ENCODE results near the gene USH1C. TPM values are rescaled to one million over a fixed set of nuclear protein-coding genes. Genes with fewer than 3 reads are reported as not detected.

Gene USH1C
- total RNA-seq, 1 experiment from 2014 or later = 1.0 TPM

GRCh38 chr11:17581732-17582053 lies 37.5 kb upstream of the USH1C start:
- H2AFZ ChIP-seq (ENCODE audit: low read length) = no peak overlapping the region
- H4K91ac ChIP-seq (ENCODE audit: insufficient read length, low read depth, low read length) = no peak overlapping the region
- DNase-seq = no peak
- H3K79me1 ChIP-seq (ENCODE audit: insufficient read depth, low read depth, low read length, poor library complexity, severe bottlenecking) = no peaks in the 10 kb centered on the region
- no peak overlapping the region for H3K27ac ChIP-seq (ENCODE audit: insufficient read length, low read depth, low read length)
- H4K5ac ChIP-seq (ENCODE audit: insufficient read length, low read depth, low read length) = no peak overlapping the region
- H2BK5ac ChIP-seq (ENCODE audit: insufficient read length, low read length) = no peak overlapping the region
- no peak overlapping the region for H2BK15ac ChIP-seq (ENCODE audit: low read depth, low read length)
- H3K14ac ChIP-seq (ENCODE audit: insufficient read depth, low read length) = no peak overlapping the region
- H3K79me2 ChIP-seq (ENCODE audit: insufficient read depth, low read length) = no peaks in the 10 kb centered on the region
- H2BK120ac ChIP-seq (ENCODE audit: low read depth, low read length, poor library complexity, severe bottlenecking) = no peak overlapping the region
- no peak overlapping the region for H3K9ac ChIP-seq (ENCODE audit: extremely low read depth, insufficient read length, low read length)
- WGBS (ENCODE audit: extremely low coverage, insufficient read length, low lambda C conversion rate) = no CpG with 5 or more reads among the region's 4 CpGs
- no peak overlapping the region for H2BK12ac ChIP-seq (ENCODE audit: insufficient read length, low read depth, low read length)
- no peak overlapping the region for H3K23ac ChIP-seq (ENCODE audit: insufficient read length, low read depth, low read length)
- no peaks in the 10 kb centered on the region for H3K23me2 ChIP-seq (ENCODE audit: insufficient read length, low read depth, low read length, poor library complexity, severe bottlenecking)
- H3K36me3 Mint-ChIP-seq (ENCODE audit: insufficient read depth in 1 of 3, low read depth in 3 of 3) = no peaks in the 10 kb centered on the region
- H2AK5ac ChIP-seq (ENCODE audit: insufficient read length, low read length) = no peak overlapping the region
- H3T11ph ChIP-seq (ENCODE audit: low read length) = no peak overlapping the region
- no peaks in the 10 kb centered on the region for H3K4me1 ChIP-seq (ENCODE audit: insufficient read depth, low read length)
- no peak overlapping the region for H3K4me2 ChIP-seq (ENCODE audit: insufficient read depth, insufficient read length, low read length)
- H3K4me1 Mint-ChIP-seq = peaks cover 14% of the 10 kb centered on the region in 2 experiments
- no peaks in the 10 kb centered on the region for H3K27me3 ChIP-seq (ENCODE audit: insufficient read depth, low read length)
- H3K4ac ChIP-seq (ENCODE audit: low read depth, low read length) = no peak overlapping the region
- no peak for TF ChIP-seq CTCF (conservative IDR thresholded peaks at IDR 0.05)
- H4K20me1 ChIP-seq (ENCODE audit: control insufficient read depth, insufficient read depth, insufficient read length) = no peaks in the 10 kb centered on the region
- no peak overlapping the region for H3K56ac ChIP-seq (ENCODE audit: insufficient read length, low read depth, low read length)
- H3K27me3 Mint-ChIP-seq (ENCODE audit: low read depth) = peaks cover 9% of the 10 kb centered on the region
- H3K27ac Mint-ChIP-seq = no peak overlapping the region; a peak in 1 of 7 replicates
- no peak overlapping the region; a peak in 1 of 5 replicates for H3K4me3 Mint-ChIP-seq
- H2BK20ac ChIP-seq (ENCODE audit: low read depth, low read length, poor library complexity, severe bottlenecking) = no peak overlapping the region
- no peak overlapping the region for H3K18ac ChIP-seq (ENCODE audit: insufficient read length, low read depth, low read length)
- no peaks in the 10 kb centered on the region for H3K9me3 ChIP-seq (ENCODE audit: control insufficient read depth, low read depth, low read length)
- peaks cover 2 to 4% of the 10 kb centered on the region in 2 experiments; a peak in 2 of 5 replicates for H3K9me3 Mint-ChIP-seq
- H4K8ac ChIP-seq (replicated peaks; ENCODE audit: insufficient read length, low read depth, low read length) = no peak overlapping the region
